GM20431 (cell line): Measurements from ENCODE around the gene GABRP.
"Not testable (repeated sequence)": the region's sequence is repeated elsewhere in the genome, so short reads cannot be mapped to it uniquely, and the experiment has no call there.

ENCODE experiments used
- in situ Hi-C: fragments of 300-500 bp; cut with MseI, MboI; formaldehyde crosslinking; loops from one replicate; pipeline ENCODE4 v1.15.0; 2020; ENCODE audit warnings: low sequenced_read_pairs; ENCODE audit not compliant: unreplicated experiment

The GABRP gene

DNA sequence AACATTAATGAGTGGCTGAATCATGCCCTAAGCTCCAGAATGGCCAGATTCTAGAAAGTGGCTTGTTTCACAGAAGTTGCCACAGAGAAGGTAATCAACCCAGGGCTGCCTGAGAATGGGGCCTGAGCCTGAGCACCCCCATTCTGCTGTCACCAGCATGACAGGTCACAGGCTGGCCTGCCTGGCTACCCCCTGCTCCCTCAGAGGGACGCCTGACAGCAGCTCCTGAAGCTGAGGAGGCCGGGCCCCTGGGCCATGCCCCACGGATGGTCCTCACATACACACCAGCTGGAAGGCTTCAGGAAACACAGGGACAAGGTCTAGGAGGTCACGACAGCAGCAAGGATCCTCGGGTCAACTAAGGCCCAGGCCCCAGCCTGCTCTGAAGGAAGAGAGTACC lies 3.7 kb downstream of the GABRP start:
- in situ Hi-C loops = no loop called here

GRCh38 chr5:170788626-170789304 lies 5.2 kb downstream of the GABRP start:
- in situ Hi-C loops = no loop called here

DNA sequence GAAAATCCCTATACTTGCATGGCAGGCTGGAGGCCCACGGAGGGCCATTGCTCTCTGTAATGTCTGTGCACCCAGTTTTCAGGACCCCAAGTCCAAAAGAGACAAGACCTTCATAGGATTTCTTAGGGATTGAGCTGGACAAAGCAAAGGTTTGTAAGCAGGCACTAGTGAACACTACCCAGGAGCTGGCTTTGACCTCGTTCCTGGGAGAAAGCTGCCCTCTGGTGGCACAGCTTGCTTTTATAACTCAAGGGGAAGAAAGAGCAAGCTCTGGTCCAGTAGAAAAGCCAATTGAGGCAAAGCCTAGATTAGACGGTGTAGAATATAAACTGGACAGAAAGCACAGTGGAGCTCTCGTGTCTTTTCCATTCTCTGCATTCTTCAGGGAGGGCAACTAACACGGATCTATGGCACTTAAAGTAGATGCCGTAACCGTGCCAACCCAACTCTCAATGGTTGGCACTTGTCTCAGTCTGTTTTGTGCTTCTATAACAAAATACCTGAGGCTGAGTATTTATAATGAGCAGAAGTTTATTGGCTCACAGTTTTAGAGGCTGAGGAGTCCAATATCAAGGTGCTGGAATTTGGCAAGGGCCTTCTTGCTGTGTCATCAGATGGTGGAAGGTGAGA lies 7.9 kb downstream of the GABRP start:
- in situ Hi-C loops = loop anchor here (10.0 kb wide), 1 partner anchor 47 kb away; no protein-coding TSS in a partner anchor

GRCh38 chr5:170792878-170793277 lies 9.4 kb downstream of the GABRP start:
- in situ Hi-C loops = loop anchor here (10.0 kb wide), 1 partner anchor 48 kb away; no protein-coding TSS in a partner anchor

DNA sequence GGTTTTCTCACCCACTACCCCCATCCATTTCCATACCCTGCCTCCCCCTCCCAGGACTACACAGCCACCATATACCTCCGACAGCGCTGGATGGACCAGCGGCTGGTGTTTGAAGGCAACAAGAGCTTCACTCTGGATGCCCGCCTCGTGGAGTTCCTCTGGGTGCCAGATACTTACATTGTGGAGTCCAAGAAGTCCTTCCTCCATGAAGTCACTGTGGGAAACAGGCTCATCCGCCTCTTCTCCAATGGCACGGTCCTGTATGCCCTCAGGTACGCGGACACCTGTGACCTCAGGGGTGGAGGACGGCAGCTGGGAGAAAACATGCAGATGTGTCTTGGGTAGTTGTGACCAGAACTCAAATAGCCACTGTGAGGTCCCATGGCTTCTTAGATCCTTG lies 11.6 kb downstream of the GABRP start:
- in situ Hi-C loops = loop anchor here (10.0 kb wide), 1 partner anchor 50 kb away; no protein-coding TSS in a partner anchor

GRCh38 chr5:170805666-170806065 lies 22.1 kb downstream of the GABRP start:
- in situ Hi-C loops = no loop called here

GRCh38 chr5:170809551-170809950 lies 26.0 kb downstream of the GABRP start:
- in situ Hi-C loops = no loop called here

DNA sequence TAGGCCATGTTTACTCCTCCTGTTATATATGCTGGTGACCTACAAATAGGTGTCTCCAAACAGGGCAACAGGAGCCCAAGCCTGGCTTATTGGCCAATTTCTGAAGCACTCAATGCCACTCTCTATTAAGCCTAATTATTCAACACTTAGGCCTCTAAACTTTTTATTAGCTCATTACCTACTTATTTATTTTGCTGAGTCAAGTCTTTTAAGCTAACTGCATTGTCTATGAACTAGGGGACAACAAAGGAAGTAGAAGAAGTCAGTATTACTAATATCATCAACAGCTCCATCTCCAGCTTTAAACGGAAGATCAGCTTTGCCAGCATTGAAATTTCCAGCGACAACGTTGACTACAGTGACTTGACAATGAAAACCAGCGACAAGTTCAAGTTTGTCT lies 28.2 kb downstream of the GABRP start:
- in situ Hi-C loops = no loop called here

GRCh38 chr5:170813231-170813630 lies 29.7 kb downstream of the GABRP start:
- in situ Hi-C loops = no loop called here

- in situ Hi-C loops = no loop called here
Observed at GRCh38 chr5:170817195-170817594, 33.7 kb downstream of the GABRP start.

- in situ Hi-C loops = no loop called here
Observed at GRCh38 chr5:170818232-170818631, 34.7 kb downstream of the GABRP start.

GRCh38 chr5:170819824-170820223 lies 36.3 kb downstream of the GABRP start:
- in situ Hi-C loops = no loop called here

GRCh38 chr5:170821257-170821800 lies 37.8 kb downstream of the GABRP start:
- in situ Hi-C loops = no loop called here

- in situ Hi-C loops = no loop called here
Observed at GRCh38 chr5:170826117-170826516, 42.6 kb downstream of the GABRP start.

DNA sequence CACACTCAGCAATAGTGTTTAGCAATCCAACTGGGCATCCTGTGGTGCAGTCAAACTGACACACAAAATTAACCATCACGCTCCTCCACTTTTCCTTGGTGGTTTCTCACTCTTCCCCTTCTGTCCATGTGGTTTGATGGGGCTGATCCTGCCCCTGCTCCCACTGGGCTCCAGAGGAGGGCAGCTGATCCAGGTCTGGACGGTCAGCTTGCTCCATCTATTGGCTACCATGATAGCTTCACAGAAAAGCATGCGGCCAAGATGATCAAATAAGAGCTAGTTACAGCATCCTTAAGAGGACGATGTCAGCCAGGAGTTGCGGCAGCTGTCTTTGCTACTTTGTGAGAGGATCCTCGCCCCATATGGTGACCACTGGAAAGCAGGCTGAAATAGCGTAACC lies 48.7 kb downstream of the GABRP start:
- in situ Hi-C loops = no loop called here

DNA sequence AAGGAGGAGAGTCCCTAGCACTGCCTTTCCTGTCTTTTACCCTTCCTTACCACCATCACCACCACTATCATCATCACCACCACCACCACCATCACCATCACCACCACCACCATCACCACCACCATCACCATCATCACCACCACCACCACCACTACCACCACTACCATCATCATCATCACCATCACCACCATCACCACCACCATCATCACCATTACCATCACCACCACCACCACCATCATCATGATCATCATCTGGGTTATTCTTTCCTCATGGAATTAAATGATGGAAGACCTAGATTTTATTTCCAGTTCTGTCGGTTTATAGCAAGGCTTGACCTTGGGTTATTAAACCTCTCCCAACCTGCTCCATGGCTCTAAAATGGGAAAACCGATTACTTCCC lies 50.5 kb downstream of the GABRP start:
- in situ Hi-C loops = not testable (repeated sequence)

- in situ Hi-C loops = no loop called here
Observed at GRCh38 chr5:170836226-170836625, 52.7 kb downstream of the GABRP start.

GRCh38 chr5:170843870-170844269 lies 60.3 kb downstream of the GABRP start:
- in situ Hi-C loops = no loop called here

DNA sequence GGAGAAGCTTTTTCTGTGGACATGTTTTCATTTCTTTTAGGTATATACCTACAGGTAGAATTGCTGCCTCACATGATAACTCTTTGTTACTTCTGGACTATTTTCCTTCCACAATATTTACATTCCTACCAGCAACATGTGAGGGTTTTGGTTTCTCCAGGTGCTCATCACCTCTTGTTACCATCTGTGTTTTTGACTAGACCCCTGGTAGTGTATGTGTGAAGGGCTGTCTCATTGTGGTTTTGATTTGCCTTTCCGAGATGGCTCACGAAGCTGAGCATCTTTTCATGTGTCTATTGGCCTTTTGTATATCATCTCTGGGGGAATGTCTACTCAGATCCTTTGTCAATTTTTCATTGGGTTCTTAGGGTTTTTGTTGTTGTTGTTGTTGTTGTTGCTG lies 61.1 kb downstream of the GABRP start:
- in situ Hi-C loops = no loop called here

GRCh38 chr5:170846416-170846815 lies 62.9 kb downstream of the GABRP start:
- in situ Hi-C loops = no loop called here

GRCh38 chr5:170846846-170847245 lies 63.3 kb downstream of the GABRP start:
- in situ Hi-C loops = no loop called here
